GM18526 (cell line): Measurements from ENCODE around the gene SCAI.

ENCODE experiments used
- POLR2A ChIP-seq: IDR thresholded peaks from 3 replicates; pipeline ENCODE4 v1.6.1; 2011; ENCODE audit not compliant: insufficient read length; ENCODE audit errors: extremely low read depth

The SCAI gene

GRCh38 chr9:125075997-125076396 is 67.3 kb downstream of the SCAI start:
- TF ChIP-seq POLR2A = no peak

- no peak for TF ChIP-seq POLR2A
These were observed 68.4 kb downstream of the SCAI start for GRCh38 chr9:125074976-125075375.

GRCh38 chr9:125066839-125067619 is 76.3 kb downstream of the SCAI start:
- TF ChIP-seq POLR2A = no peak

- no peak for TF ChIP-seq POLR2A
These were observed 81.9 kb downstream of the SCAI start for GRCh38 chr9:125061391-125061790.

- no peak for TF ChIP-seq POLR2A
These were observed 93.9 kb downstream of the SCAI start for GRCh38 chr9:125049212-125050049.

- no peak for TF ChIP-seq POLR2A
These were observed 99.7 kb downstream of the SCAI start for GRCh38 chr9:125043631-125044030.

- no peak for TF ChIP-seq POLR2A
These were observed 100.2 kb downstream of the SCAI start for GRCh38 chr9:125043148-125043547.

- no peak for TF ChIP-seq POLR2A
These were observed 105.2 kb downstream of the SCAI start for GRCh38 chr9:125038166-125038565.

- TF ChIP-seq POLR2A = no peak
These were observed 115.3 kb downstream of the SCAI start for GRCh38 chr9:125028041-125028440.

GRCh38 chr9:125024917-125025316 is 118.4 kb downstream of the SCAI start:
- no peak for TF ChIP-seq POLR2A

GRCh38 chr9:125021069-125021468 is 122.3 kb downstream of the SCAI start:
- no peak for TF ChIP-seq POLR2A

- TF ChIP-seq POLR2A = no peak
These were observed 134.7 kb downstream of the SCAI start for GRCh38 chr9:125008599-125008998.

GRCh38 chr9:125003332-125003731 is 140.0 kb downstream of the SCAI start:
- no peak for TF ChIP-seq POLR2A

GRCh38 chr9:124983698-124984097 is 159.6 kb downstream of the SCAI start:
- no peak for TF ChIP-seq POLR2A

- TF ChIP-seq POLR2A = no peak
These were observed 162.9 kb downstream of the SCAI start for GRCh38 chr9:124980431-124980830.

- TF ChIP-seq POLR2A = no peak
These were observed 168.2 kb downstream of the SCAI start for GRCh38 chr9:124975131-124975530.
